Osteocyte (in vitro differentiated cells): ENCODE measurements around the gene GALNT14. TPM values are rescaled to one million over a fixed set of nuclear protein-coding genes. Genes with fewer than 3 reads are reported as not detected.

ENCODE experiments used
- DNase-seq: peaks from one replicate; pipeline ENCODE4 v3.0.0; 2021; ENCODE audit warnings: mixed read lengths; ENCODE audit not compliant: unreplicated experiment; ENCODE audit errors: extremely low spot score
- H3K27ac Mint-ChIP-seq: one replicate; pipeline ENCODE4 v1.8.0; 2021; ENCODE audit warnings: mild to moderate bottlenecking, mixed read lengths; ENCODE audit not compliant: unreplicated experiment
- H3K27me3 Mint-ChIP-seq: one replicate; pipeline ENCODE4 v1.8.0; 2021; ENCODE audit warnings: mixed read lengths; ENCODE audit not compliant: unreplicated experiment
- H3K36me3 Mint-ChIP-seq: one replicate; pipeline ENCODE4 v1.8.0; 2021; ENCODE audit warnings: mixed read lengths; ENCODE audit not compliant: unreplicated experiment
- H3K4me1 Mint-ChIP-seq: one replicate; pipeline ENCODE4 v1.8.0; 2021; ENCODE audit warnings: mixed read lengths; ENCODE audit not compliant: unreplicated experiment
- H3K4me3 Mint-ChIP-seq: one replicate; pipeline ENCODE4 v1.8.0; 2021; ENCODE audit warnings: mild to moderate bottlenecking, moderate library complexity, mixed read lengths; ENCODE audit not compliant: unreplicated experiment
- H3K9me3 Mint-ChIP-seq: one replicate; pipeline ENCODE4 v1.8.0; 2021; ENCODE audit warnings: mixed read lengths; ENCODE audit not compliant: unreplicated experiment
- total RNA-seq: library from RNA; stranded (reverse); gene quantifications from 2 replicates; pipeline ENCODE4 v1.2.1, GENCODE V29; 2021
- TF ChIP-seq, protein P1 (sequence below): fragments of 200-600 bp; sonication (generic); IDR thresholded peaks from 2 replicates; pipeline ENCODE4 v1.5.0; 2021; ENCODE audit warnings: antibody characterized with exemption, mild to moderate bottlenecking, moderate library complexity

Gene GALNT14
- total RNA-seq, 1 donor from 2014 or later: 4.1 TPM

DNA sequence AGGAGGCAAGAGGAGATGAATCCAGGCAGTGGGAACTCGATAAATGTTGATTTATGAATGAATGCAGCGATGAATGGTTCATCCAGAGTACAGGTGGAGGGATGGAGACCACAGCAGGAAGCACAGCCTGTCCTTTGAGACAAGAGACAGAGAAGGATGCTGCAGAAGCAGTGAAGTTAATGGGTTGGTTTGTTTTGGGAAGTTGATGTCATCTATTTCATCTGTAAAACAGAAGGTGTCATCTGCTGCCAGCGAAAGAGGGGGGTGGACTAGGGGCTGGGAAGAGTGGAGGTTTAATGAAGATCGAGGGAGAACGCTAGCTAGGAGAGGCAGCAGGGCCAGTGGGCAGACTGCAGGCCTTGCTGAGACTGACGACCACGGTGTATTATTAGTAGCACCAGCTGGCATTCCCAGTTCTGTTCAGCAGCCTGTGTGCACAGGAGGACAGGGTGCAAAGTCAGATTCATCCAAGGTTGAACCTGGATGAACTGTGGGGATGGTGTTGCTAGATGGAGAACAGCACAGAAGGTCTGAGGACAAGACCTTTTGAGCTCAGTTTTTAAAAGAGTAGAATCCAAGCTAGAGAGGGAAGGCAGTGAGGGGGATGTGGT, 210.7 kb downstream of the GALNT14 start:
- no peaks in the 10 kb centered on the region for H3K4me1 Mint-ChIP-seq
- no peak overlapping the region for H3K4me3 Mint-ChIP-seq
- no peak overlapping the region for H3K27ac Mint-ChIP-seq
- TF ChIP-seq, protein P1, sequence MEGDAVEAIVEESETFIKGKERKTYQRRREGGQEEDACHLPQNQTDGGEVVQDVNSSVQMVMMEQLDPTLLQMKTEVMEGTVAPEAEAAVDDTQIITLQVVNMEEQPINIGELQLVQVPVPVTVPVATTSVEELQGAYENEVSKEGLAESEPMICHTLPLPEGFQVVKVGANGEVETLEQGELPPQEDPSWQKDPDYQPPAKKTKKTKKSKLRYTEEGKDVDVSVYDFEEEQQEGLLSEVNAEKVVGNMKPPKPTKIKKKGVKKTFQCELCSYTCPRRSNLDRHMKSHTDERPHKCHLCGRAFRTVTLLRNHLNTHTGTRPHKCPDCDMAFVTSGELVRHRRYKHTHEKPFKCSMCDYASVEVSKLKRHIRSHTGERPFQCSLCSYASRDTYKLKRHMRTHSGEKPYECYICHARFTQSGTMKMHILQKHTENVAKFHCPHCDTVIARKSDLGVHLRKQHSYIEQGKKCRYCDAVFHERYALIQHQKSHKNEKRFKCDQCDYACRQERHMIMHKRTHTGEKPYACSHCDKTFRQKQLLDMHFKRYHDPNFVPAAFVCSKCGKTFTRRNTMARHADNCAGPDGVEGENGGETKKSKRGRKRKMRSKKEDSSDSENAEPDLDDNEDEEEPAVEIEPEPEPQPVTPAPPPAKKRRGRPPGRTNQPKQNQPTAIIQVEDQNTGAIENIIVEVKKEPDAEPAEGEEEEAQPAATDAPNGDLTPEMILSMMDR: no peak
- H3K9me3 Mint-ChIP-seq: no peaks in the 10 kb centered on the region
- no peak for DNase-seq
- H3K36me3 Mint-ChIP-seq: no peaks in the 10 kb centered on the region
- no peaks in the 10 kb centered on the region for H3K27me3 Mint-ChIP-seq

DNA sequence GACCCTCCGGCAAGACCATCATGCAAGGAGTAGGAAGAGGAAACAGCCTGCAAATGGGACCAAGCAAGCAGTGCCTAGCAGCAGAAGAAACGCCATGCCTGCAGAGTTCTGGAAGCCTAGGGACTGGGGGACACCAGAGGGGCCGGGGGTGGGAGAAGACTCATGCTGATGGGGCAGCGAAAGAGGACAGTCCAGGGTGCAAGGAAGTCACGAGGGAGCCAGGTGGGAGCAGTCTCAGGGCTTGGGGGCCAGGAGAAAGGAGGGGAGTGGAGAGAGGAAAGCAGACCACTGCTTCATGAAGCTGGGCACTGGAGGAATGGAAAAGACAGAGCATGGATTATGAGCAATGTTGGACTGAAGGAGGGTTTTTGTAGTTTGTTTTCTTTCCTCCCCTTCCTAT, 211.6 kb downstream of the GALNT14 start:
- Mint-ChIP-seq H3K36me3 (no peaks in the 10 kb centered on the region), H3K27me3 (no peaks in the 10 kb centered on the region), H3K4me3 (no peak overlapping the region), H3K9me3 (no peaks in the 10 kb centered on the region), H3K27ac (no peak overlapping the region), H3K4me1 (no peaks in the 10 kb centered on the region)
- DNase-seq: no peak
- TF ChIP-seq, protein P1: no peak

DNA sequence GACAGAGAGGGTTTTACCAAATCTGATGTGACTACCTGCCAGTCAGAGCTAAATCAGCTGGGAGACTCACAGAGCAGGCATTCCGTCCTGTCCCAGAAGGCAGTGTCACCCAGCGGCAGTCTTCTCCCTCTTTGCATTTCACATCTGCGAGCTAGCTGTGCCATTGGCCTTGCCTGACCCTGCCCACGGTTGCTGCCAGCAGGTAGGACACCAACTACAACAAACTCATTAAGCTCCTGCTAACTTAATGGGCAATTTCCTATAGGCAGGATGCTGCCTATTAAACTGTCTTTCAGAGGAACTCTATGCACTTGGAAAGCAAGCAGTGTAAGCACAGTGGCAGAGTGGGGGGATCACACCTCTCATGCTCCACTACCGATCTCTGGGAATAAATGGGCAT, 214.6 kb downstream of the GALNT14 start:
- no peak for DNase-seq
- Mint-ChIP-seq H3K4me1 (no peaks in the 10 kb centered on the region), H3K27me3 (no peaks in the 10 kb centered on the region), H3K36me3 (no peaks in the 10 kb centered on the region), H3K4me3 (no peak overlapping the region), H3K9me3 (no peaks in the 10 kb centered on the region), H3K27ac (no peak overlapping the region)
- TF ChIP-seq, protein P1: no peak

DNA sequence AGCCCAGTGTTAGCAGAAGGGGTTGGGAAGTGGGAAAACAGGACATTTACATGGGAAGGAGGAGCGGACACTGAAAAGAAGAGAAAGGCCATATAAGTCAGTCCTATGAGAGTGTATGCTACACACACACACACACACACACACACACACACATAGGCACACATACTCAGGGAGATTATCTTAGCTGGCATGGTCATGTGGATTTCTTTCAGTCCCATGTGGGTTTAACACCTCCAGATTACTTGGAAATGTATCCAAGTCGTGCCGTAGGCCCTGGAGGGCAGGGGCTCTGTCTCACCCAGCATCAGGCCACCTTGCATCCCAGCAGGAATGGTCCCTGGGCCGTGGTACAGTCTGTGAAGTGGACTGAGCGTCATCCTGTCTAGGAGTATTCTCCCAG, 217.7 kb downstream of the GALNT14 start:
- Mint-ChIP-seq H3K9me3 (no peaks in the 10 kb centered on the region), H3K27ac (no peak overlapping the region), H3K4me3 (no peak overlapping the region), H3K36me3 (no peaks in the 10 kb centered on the region), H3K4me1 (no peaks in the 10 kb centered on the region), H3K27me3 (no peaks in the 10 kb centered on the region)
- no peak for DNase-seq
- TF ChIP-seq, protein P1: no peak

GRCh38 chr2:30915486-30915885, 222.8 kb downstream of the GALNT14 start:
- DNase-seq: no peak
- H3K9me3 Mint-ChIP-seq: peaks cover 4% of the 10 kb centered on the region
- TF ChIP-seq, protein P1: peak; percentile 16
- H3K4me1 Mint-ChIP-seq: no peaks in the 10 kb centered on the region
- H3K36me3 Mint-ChIP-seq: no peaks in the 10 kb centered on the region
- no peak overlapping the region for H3K4me3 Mint-ChIP-seq
- H3K27ac Mint-ChIP-seq: no peak overlapping the region
- H3K27me3 Mint-ChIP-seq: no peaks in the 10 kb centered on the region
